GM19452 (cell line): ENCODE data around the gene HSPA4.

ENCODE experiments used
- ATAC-seq: cut with Tn5 transposase; IDR thresholded peaks from one replicate; pipeline ENCODE4 v1.9.1; 2021; ENCODE audit not compliant: unreplicated experiment

Gene HSPA4

GRCh38 chr5:133154274-133155075 is 102.7 kb downstream of the HSPA4 start:
- ATAC-seq = no peak

- ATAC-seq = no peak
Measured at GRCh38 chr5:133155326-133155969, 103.6 kb downstream of the HSPA4 start.
